ENCODE data around the gene HAUS2. TPM values are rescaled to one million over a fixed set of nuclear protein-coding genes. Genes with fewer than 3 reads are reported as not detected.
"Not testable (repeated sequence)": the region's sequence is repeated elsewhere in the genome, so short reads cannot be mapped to it uniquely, and the experiment has no call there.

HAUS2 gene
- total RNA-seq, 2 donors from 2014 or later: 43.4 to 61.7 TPM

GRCh38 chr15:42584031-42584765 is 35.6 kb downstream of the HAUS2 start:
- H3K27ac Mint-ChIP-seq: no peak overlapping the region
- peaks cover 7% of the 10 kb centered on the region for H3K4me1 Mint-ChIP-seq
- no peaks in the 10 kb centered on the region for H3K9me3 Mint-ChIP-seq
- H3K4me3 Mint-ChIP-seq: no peak overlapping the region
- H3K27me3 Mint-ChIP-seq: peaks cover 2% of the 10 kb centered on the region
- no peak for ATAC-seq (replicated peaks)
- H3K36me3 Mint-ChIP-seq (ENCODE audit: low read depth): no peaks in the 10 kb centered on the region

DNA sequence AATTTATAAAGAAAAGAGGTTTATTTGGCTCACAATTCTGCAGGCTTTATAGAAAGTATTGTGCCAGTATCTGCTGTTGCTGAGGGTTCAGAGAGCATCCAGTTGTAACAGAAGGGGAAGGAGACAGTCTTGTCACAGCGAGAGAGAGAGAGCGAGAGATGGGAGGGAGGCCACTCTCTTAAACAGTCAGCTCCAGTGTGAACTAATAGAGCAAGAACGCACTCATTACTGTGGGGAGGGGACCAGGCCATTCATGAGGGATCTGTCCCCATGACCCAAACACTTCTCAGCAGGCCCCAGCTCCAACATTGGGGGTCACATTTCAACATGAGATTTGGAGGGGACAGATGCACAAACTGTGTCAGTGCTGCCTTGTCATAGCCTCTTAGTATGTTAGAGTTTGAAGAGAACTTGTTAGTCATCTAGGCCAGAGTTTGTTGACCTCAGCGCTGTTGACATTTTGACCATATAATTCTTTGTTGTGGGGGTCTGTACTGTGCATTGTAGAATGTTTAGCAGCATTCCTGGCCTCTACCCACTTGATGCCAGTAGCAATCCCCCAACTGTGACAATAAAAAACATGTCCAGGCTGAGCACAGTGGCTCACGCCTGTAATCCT is 42.1 kb downstream of the HAUS2 start:
- H3K4me3 Mint-ChIP-seq: no peak overlapping the region
- no peak overlapping the region for H3K27ac Mint-ChIP-seq
- no peaks in the 10 kb centered on the region for H3K9me3 Mint-ChIP-seq
- no peaks in the 10 kb centered on the region for H3K36me3 Mint-ChIP-seq (ENCODE audit: low read depth)
- ATAC-seq (replicated peaks): no peak
- H3K4me1 Mint-ChIP-seq: no peaks in the 10 kb centered on the region
- no peaks in the 10 kb centered on the region for H3K27me3 Mint-ChIP-seq

DNA sequence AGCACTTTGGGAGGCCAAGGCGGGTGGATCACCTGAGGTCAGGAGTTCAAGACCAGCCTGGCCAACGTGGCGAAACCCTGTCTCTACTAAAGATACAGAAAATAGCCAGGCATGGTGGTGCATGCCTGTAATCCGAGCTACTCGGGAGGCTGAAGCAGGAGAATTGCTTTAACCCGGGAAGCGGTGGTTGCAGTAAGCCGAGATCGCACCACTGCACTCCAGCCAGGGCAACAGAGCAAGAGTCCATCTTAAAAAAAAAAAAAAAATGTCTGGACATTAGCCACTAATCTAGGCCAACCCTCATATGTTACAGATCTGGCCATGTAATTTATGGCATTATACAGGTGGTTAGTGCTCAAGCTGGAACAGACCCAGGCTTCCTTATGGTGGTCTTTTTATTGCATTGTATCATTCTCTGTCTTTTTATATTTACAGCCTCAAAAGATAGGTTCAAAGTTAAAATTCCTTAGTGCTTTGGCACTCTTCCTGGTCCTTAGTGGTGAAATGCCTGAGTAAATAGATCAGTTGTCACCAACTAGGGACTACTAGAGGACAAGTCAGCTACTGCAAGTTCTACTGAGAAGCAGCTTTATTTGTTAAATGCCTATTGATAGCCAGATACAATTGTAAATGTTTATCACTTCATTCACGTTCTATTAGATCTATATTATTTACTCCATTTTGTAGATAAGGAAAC is 42.7 kb downstream of the HAUS2 start:
- no peak overlapping the region for H3K4me3 Mint-ChIP-seq
- H3K27me3 Mint-ChIP-seq: no peaks in the 10 kb centered on the region
- H3K4me1 Mint-ChIP-seq: no peaks in the 10 kb centered on the region
- no peaks in the 10 kb centered on the region for H3K9me3 Mint-ChIP-seq
- no peak overlapping the region for H3K27ac Mint-ChIP-seq
- no peaks in the 10 kb centered on the region for H3K36me3 Mint-ChIP-seq (ENCODE audit: low read depth)
- no peak for ATAC-seq (replicated peaks)

GRCh38 chr15:42592716-42593115 is 44.1 kb downstream of the HAUS2 start:
- no peaks in the 10 kb centered on the region for H3K9me3 Mint-ChIP-seq
- no peaks in the 10 kb centered on the region for H3K4me1 Mint-ChIP-seq
- no peak for ATAC-seq (replicated peaks)
- H3K4me3 Mint-ChIP-seq: no peak overlapping the region
- H3K27ac Mint-ChIP-seq: no peak overlapping the region
- no peaks in the 10 kb centered on the region for H3K27me3 Mint-ChIP-seq
- H3K36me3 Mint-ChIP-seq (ENCODE audit: low read depth): no peaks in the 10 kb centered on the region

DNA sequence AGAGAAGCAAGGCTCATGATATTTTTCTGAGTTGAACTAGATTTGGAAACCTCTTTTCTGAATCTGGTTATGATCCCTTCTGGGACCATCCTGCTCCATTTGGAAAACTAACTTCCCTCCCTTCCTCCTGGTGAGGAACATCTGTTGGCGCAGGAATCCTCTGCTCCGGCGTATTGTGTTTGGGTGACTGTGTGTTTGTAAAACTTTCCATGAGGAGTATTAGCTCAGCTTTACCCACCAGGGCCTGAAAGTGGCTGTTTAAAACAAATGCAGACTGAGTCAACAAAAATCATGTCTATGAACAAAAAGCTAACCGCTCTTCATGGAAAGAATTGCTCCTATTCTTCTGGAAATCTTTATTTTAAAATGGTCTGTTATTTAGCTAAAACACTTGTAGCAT is 44.5 kb downstream of the HAUS2 start:
- no peaks in the 10 kb centered on the region for H3K4me1 Mint-ChIP-seq
- H3K4me3 Mint-ChIP-seq: no peak overlapping the region
- H3K27ac Mint-ChIP-seq: no peak overlapping the region
- no peak for ATAC-seq (replicated peaks)
- no peaks in the 10 kb centered on the region for H3K36me3 Mint-ChIP-seq (ENCODE audit: low read depth)
- no peaks in the 10 kb centered on the region for H3K9me3 Mint-ChIP-seq
- H3K27me3 Mint-ChIP-seq: no peaks in the 10 kb centered on the region

GRCh38 chr15:42594095-42594494 is 45.5 kb downstream of the HAUS2 start:
- no peak for ATAC-seq (replicated peaks)
- Mint-ChIP-seq H3K4me1 (no peaks in the 10 kb centered on the region), H3K27ac (no peak overlapping the region), H3K27me3 (no peaks in the 10 kb centered on the region), H3K4me3 (no peak overlapping the region), H3K36me3 (ENCODE audit: low read depth) (no peaks in the 10 kb centered on the region), H3K9me3 (no peaks in the 10 kb centered on the region)

GRCh38 chr15:42595626-42596240 is 47.1 kb downstream of the HAUS2 start:
- H3K27ac Mint-ChIP-seq: no peak overlapping the region

GRCh38 chr15:42601316-42601715 is 52.7 kb downstream of the HAUS2 start:
- not testable (repeated sequence) for H3K27me3 Mint-ChIP-seq; ATAC-seq (replicated peaks); H3K4me3 Mint-ChIP-seq; H3K9me3 Mint-ChIP-seq; H3K36me3 Mint-ChIP-seq (ENCODE audit: low read depth); H3K4me1 Mint-ChIP-seq; H3K27ac Mint-ChIP-seq

More at GRCh38 chr15:42595626-42596240, 47.1 kb downstream of the HAUS2 start:
- Mint-ChIP-seq H3K36me3 (ENCODE audit: low read depth) (no peaks in the 10 kb centered on the region), H3K4me3 (no peak overlapping the region), H3K4me1 (no peaks in the 10 kb centered on the region), H3K9me3 (no peaks in the 10 kb centered on the region), H3K27me3 (no peaks in the 10 kb centered on the region)
- ATAC-seq (replicated peaks): no peak

- H3K36me3 Mint-ChIP-seq (ENCODE audit: low read depth): no peaks in the 10 kb centered on the region
- ATAC-seq (replicated peaks): no peak
- no peak overlapping the region for H3K4me3 Mint-ChIP-seq
- H3K27me3 Mint-ChIP-seq: no peaks in the 10 kb centered on the region
- H3K4me1 Mint-ChIP-seq: peaks cover 6% of the 10 kb centered on the region
- no peaks in the 10 kb centered on the region for H3K9me3 Mint-ChIP-seq
- H3K27ac Mint-ChIP-seq: no peak overlapping the region
Measured at GRCh38 chr15:42602501-42602900, 53.9 kb downstream of the HAUS2 start.

DNA sequence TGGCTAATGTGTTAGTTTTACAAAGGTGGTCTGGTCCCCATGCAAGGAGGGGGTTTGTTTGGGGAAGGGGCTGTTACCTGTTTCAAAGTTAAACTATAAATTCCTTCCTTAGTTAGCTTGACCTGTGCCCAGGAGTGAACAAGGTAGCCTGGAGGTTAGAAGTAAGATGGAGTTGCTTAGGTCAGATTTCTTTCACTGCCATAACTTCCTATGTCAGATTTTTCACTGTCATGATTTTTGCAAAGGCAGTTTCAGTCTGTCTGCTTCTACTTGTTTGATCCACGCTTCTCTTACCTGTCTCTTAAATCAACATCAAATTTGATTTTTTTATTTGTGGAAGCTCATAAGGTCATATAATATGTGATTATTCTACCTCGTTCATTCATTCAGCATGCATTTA is 55.3 kb downstream of the HAUS2 start:
- ATAC-seq (replicated peaks): no peak
- peaks cover 18% of the 10 kb centered on the region for H3K4me1 Mint-ChIP-seq
- H3K36me3 Mint-ChIP-seq (ENCODE audit: low read depth): no peaks in the 10 kb centered on the region
- H3K4me3 Mint-ChIP-seq: no peak overlapping the region
- no peaks in the 10 kb centered on the region for H3K9me3 Mint-ChIP-seq
- peak overlapping the region; percentile 8 for H3K27ac Mint-ChIP-seq
- no peaks in the 10 kb centered on the region for H3K27me3 Mint-ChIP-seq

- no peaks in the 10 kb centered on the region for H3K36me3 Mint-ChIP-seq (ENCODE audit: low read depth)
- H3K27me3 Mint-ChIP-seq: no peaks in the 10 kb centered on the region
- ATAC-seq (replicated peaks): no peak
- H3K9me3 Mint-ChIP-seq: no peaks in the 10 kb centered on the region
- peak overlapping the region; percentile 49 for H3K27ac Mint-ChIP-seq
- peak overlapping the region; percentile 29 for H3K4me3 Mint-ChIP-seq
- H3K4me1 Mint-ChIP-seq: peaks cover 21% of the 10 kb centered on the region
Measured at GRCh38 chr15:42604894-42605744, 56.5 kb downstream of the HAUS2 start.

GRCh38 chr15:42605796-42606195 is 57.2 kb downstream of the HAUS2 start:
- no peak for ATAC-seq (replicated peaks)
- Mint-ChIP-seq H3K27me3 (no peaks in the 10 kb centered on the region), H3K9me3 (no peaks in the 10 kb centered on the region), H3K4me3 (peak overlapping the region; percentile 29), H3K27ac (no peak overlapping the region), H3K4me1 (peaks cover 21% of the 10 kb centered on the region), H3K36me3 (ENCODE audit: low read depth) (no peaks in the 10 kb centered on the region)

- no peaks in the 10 kb centered on the region for H3K27me3 Mint-ChIP-seq
- peak; percentile 76 for ATAC-seq (replicated peaks)
- H3K27ac Mint-ChIP-seq: peak overlapping the region; percentile 74
- no peaks in the 10 kb centered on the region for H3K36me3 Mint-ChIP-seq (ENCODE audit: low read depth)
- no peaks in the 10 kb centered on the region for H3K9me3 Mint-ChIP-seq
- H3K4me1 Mint-ChIP-seq: peaks cover 21% of the 10 kb centered on the region
- H3K4me3 Mint-ChIP-seq: peak overlapping the region; percentile 15
Measured at GRCh38 chr15:42608110-42608531, 59.5 kb downstream of the HAUS2 start.

Data from activated T-helper 17 cell treated with anti-CD3 and anti-CD28 coated beads, Interleukin-2, amount 50 U/mL, for 72 hours (primary cell).